ENCODE data around the gene NME7. TPM values are rescaled to one million over a fixed set of nuclear protein-coding genes. Genes with fewer than 3 reads are reported as not detected.
A peak's percentile ranks its signal among the peaks of the same experiment; 100 is the strongest.

The NME7 gene
- total and polyA plus RNA-seq, 2 experiments from 2014 or later = 39.1 to 48.5 TPM

GRCh38 chr1:169316556-169316955 lies 51.0 kb downstream of the NME7 start (continued):
- TF ChIP-seq ZNF462 (CRISPR knock-in tag; IDR thresholded peaks at IDR 0.05) = no peak
- TF ChIP-seq CTCF (conservative IDR thresholded peaks at IDR 0.05; ENCODE audit: low read depth in 2 of 2) = no peak
- no peak for TF ChIP-seq NANOG (IDR thresholded peaks at IDR 0.05; ENCODE audit: borderline replicate concordance)
- no peak for TF ChIP-seq EZH2 (IDR thresholded peaks at IDR 0.05; ENCODE audit: low read depth, unreplicated experiment)

- Mint-ChIP-seq H3K4me3 (no peak overlapping the region), H3K4me1 (peaks cover 10% of the 10 kb centered on the region), H3K27ac (no peak overlapping the region), H3K27me3 (ENCODE audit: insufficient read depth, low read depth, poor library complexity) (no peaks in the 10 kb centered on the region), H3K36me3 (ENCODE audit: low read depth) (peaks cover 16% of the 10 kb centered on the region; the same call in 1 of the 3 replicates), H3K9me3 (no peaks in the 10 kb centered on the region; the same call in 1 of the 3 replicates)
- DNase-seq (ENCODE audit: low spot score) (no peak), ATAC-seq (peak; percentile 42; the same call in 2 of the 3 replicates)
- Histone ChIP-seq H4K20me1 (replicated peaks; ENCODE audit: insufficient read depth) (no peaks in the 10 kb centered on the region), H3K9me2 (ENCODE audit: insufficient read depth) (no peaks in the 10 kb centered on the region), H3K4me2 (no peak overlapping the region), H3K27ac (ENCODE audit: low read depth) (no peak overlapping the region), H3K27me3 (ENCODE audit: insufficient read depth) (no peaks in the 10 kb centered on the region), H3K79me2 (replicated peaks; ENCODE audit: insufficient read depth) (no peaks in the 10 kb centered on the region), H3F3A (replicated peaks; ENCODE audit: low read depth) (no peaks in the 10 kb centered on the region), H2AFZ (no peak overlapping the region), H3K4me1 (ENCODE audit: insufficient read depth) (peaks cover 10% of the 10 kb centered on the region), H3K36me3 (ENCODE audit: insufficient read depth) (no peaks in the 10 kb centered on the region), H3K4me3 (no peak overlapping the region)
- no peak for TF ChIP-seq REST (IDR thresholded peaks at IDR 0.05; ENCODE audit: unreplicated experiment)
- no peak for TF ChIP-seq CREB1 (CRISPR knock-in tag; IDR thresholded peaks at IDR 0.05; ENCODE audit: low read depth)
- TF ChIP-seq ZNF114 (CRISPR knock-in tag; IDR thresholded peaks at IDR 0.05) = no peak
- TF ChIP-seq ETS1 (IDR thresholded peaks at IDR 0.05) = no peak
- no peak for TF ChIP-seq EZH2phosphoT487 (IDR thresholded peaks at IDR 0.05; ENCODE audit: unreplicated experiment)
Measured at GRCh38 chr1:169312084-169312954, 55.3 kb downstream of the NME7 start.
